GM21619 (cell line): ENCODE data around the gene ABAT.
A peak's percentile ranks its signal among the peaks of the same experiment; 100 is the strongest.

Experiments
- ATAC-seq: cut with Tn5 transposase; IDR thresholded peaks from one replicate; pipeline ENCODE4 v1.9.1; 2021; ENCODE audit not compliant: unreplicated experiment

ABAT gene

GRCh38 chr16:8674413-8675022 is at the start of gene ABAT:
TSS of gene ABAT (plus strand) at chr16:8674617. CDS start at chr16:8735740, 61,123 bp downstream.
- peak; percentile 99 for ATAC-seq

- no peak for ATAC-seq
These were observed 48.8 kb upstream of the ABAT start for GRCh38 chr16:8625491-8626087.

DNA sequence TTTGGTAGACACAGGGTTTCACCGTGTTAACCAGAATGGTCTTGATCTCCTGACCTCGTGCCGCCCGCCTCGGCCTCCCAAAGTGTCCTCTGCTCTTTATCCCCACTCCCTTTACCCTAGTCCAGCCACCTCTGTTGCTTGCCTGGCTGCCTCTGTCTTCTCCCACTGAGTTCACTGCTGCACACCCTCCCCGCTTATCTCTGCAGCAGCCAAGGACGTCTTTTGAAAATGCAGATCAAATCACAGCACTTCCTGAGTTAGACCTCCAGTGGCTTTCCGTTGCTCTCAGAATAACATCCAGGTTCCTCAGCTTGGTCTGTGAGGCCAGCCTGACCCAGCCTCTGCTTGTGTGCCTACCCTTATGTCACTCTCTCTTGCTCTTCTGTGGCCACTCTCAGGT is 47.5 kb upstream of the ABAT start:
- no peak for ATAC-seq

DNA sequence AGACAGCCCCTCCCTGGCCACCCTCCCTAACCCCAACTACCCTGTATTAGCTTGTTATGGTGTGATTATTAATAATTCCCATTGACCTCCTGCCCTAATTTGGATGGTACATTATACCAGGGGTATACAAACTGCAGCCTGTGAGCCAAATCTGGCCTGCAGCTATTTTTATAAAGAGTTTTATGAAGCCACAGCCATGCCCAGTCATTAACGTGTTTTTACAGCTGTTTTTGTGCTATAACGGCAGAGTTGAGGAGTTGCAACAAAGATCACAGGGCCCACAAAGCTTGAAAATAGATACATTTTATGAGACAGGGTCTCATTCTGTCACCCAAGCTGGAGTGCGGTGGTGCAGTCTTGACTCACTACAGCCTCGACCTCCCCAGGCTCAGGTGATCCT is 47.0 kb upstream of the ABAT start:
- no peak for ATAC-seq

GRCh38 chr16:8628981-8629725 is 45.3 kb upstream of the ABAT start:
- no peak for ATAC-seq

DNA sequence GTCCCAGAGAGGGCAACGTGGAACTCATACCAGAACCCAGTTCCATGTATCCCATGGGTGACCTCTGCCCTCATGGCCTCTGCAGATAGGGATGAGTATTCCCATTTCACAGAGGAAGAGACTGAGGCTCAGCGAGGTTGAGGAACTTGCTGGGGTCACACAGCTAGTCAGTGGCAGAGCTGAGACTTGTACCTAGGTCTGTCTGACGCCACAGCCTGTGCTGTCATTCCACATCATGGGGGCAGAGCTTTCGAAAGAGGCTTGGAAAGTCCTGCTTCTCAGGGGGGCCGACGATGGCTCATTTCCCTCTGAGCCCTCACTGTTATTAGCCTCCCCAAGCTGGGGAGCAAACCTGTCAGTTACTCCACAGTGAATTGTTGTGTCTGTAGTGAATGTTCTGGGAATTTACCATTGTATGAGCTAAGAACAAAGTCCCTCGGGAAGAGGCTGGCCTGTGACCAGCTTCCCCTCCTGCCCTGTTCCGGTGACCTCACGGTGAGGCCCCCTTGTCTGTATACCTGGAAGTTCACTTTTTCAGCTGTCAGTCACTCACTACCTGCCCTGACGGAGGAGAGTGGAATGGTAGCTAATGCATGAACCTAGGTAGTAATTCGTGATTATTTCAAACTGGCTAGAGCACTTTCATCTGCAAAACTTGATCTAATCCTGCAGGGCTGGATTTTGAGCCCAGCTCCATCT is 44.0 kb upstream of the ABAT start:
- ATAC-seq: no peak

- ATAC-seq: no peak
These were observed 43.0 kb upstream of the ABAT start for GRCh38 chr16:8631373-8631772.

DNA sequence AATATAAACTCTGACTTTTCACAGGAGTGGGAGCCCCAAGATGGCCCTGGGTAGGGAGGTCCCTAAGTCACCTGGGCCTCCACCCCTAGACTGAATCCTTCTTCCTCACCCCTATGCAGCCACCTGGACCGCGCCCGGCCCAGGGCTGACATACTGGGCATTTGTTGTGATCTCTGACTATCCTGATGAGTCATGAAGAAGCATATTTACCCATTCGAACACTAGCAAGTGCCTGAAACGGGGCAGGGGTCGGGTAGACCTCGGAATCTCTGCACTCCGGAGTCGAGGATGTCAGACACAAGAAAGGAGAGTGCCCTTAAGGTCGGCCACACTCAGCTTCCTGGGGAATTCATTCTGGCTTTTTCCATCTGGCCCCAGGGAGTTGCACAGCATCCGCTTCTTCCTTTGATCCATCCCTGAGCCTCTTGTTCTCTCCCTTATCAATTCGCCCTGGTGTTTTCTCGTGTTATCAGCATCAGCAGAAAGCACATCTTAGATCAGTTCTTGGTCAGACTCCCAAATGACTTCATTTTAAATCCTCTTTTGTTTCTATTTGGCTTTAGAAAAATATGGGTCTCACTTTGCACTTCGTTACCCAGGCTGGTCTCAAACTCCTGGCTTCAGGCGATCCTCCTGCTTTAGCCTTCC is 42.5 kb upstream of the ABAT start:
- no peak for ATAC-seq

DNA sequence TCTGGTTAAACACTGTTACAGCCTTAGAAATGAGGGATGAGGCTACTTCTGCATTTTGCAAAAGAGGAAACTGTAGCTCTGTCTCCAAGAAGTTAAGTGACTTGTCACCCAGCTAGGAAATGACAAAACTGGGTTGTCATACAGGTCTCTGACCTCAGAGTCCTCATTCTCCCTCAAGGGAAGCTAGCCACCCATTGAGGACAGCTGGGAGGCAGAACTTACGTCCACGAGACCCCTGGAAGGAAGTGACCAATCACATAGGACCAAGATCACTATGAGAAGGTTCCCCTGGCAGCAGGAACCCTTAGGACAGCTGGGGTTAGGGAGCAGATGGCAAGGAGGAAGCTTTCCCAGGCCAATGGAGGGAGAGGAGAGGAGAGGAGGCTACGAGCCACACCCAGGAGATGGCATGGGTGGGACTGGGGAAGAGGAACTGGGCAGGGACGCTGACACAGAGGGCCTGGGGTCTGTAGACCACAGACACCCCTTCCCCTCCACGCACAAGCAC is 41.7 kb upstream of the ABAT start:
- ATAC-seq: no peak

DNA sequence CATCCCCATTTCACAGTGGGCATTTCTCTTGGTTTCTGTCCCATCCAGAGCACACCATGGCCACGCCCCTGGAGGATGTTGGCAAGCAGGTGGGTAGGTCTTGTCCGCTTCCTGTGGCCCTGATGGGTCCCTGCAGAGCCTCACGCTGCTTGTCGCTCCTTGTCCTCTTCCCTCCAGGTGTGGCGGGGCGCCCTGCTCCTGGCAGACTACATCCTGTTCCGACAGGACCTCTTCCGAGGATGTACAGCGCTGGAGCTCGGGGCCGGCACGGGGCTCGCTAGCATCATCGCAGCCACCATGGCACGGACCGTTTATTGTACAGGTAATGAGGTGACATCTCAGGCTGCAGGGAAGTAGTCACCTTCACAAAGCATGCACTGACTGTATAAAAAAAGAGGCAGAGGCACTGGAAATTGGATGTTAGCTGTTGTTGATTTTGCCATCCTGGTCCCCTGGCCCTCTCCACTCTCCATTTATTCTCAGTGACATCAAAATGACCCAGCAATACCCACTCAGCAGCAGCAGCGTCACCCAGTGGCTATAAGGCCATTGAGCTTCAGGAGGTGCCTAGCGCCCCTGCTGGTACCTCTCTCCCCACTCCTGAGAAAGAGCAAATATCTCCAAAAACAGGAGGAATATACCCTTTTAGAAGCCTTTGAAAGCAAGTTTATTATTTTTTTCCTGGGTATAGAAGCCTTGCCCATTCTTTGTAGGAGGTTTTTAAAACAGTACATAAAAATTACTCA is 39.3 kb upstream of the ABAT start:
- ATAC-seq: no peak

DNA sequence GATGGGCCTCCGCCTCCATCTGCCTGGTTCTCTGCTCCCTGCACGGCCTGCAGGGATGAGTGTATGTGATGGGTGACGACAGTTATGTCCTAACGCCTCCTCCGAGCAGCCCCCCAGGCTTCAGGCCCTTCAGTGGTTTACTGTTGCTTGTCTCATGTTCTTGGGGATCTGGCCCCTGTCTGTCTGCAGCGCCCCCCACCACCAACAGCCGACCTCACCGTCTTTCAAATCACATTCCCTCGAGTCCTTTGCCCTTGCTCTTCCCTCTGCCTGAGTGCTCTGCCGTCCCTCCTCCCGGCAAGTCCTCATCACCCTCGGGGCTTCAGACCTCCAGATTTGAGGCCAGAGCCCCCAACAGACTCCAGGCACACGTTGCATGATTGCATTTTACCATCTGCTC is 34.7 kb upstream of the ABAT start:
- no peak for ATAC-seq

- no peak for ATAC-seq
These were observed 32.7 kb upstream of the ABAT start for GRCh38 chr16:8641671-8642070.

DNA sequence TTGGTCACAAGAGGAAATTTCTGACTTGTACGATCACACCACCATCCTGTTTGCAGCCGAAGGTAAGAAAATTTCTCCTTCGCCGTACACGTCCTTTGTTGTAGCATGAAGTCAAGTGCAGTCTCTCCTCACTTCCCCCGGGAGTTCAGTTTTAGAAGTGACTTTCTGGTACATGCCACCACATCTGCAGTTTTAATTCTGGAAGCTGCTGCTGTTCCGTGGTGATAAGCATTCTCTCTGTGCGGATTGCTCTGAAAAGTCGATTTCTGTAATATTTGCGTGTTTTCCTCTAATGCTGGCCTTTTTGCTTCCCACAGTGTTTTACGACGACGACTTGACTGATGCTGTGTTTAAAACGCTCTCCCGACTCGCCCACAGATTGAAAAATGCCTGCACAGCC is 32.3 kb upstream of the ABAT start:
- no peak for ATAC-seq

GRCh38 chr16:8644211-8645140 is 29.9 kb upstream of the ABAT start:
- ATAC-seq: no peak

DNA sequence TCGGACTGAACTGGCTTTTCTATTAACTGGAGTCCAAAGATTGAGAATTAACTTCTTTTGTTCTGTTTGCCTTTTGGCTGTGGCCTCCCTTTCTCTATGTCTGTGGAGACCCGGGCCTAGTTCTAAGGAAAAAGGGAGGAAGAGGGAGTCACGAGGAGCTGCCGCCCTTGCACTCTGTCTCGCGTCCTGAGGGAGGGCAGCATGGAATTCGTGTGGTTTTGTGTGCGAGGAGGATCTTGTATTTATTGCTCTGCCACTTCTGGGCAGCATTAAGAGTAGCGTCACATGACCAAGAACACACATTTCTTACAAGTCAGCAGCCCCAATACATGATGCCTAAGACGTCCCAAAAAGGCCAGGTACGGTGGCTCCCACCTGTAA is 29.3 kb upstream of the ABAT start:
- no peak for ATAC-seq

- ATAC-seq: no peak
These were observed 28.6 kb upstream of the ABAT start for GRCh38 chr16:8645831-8646230.

- no peak for ATAC-seq
These were observed 27.9 kb upstream of the ABAT start for GRCh38 chr16:8646326-8647053.

DNA sequence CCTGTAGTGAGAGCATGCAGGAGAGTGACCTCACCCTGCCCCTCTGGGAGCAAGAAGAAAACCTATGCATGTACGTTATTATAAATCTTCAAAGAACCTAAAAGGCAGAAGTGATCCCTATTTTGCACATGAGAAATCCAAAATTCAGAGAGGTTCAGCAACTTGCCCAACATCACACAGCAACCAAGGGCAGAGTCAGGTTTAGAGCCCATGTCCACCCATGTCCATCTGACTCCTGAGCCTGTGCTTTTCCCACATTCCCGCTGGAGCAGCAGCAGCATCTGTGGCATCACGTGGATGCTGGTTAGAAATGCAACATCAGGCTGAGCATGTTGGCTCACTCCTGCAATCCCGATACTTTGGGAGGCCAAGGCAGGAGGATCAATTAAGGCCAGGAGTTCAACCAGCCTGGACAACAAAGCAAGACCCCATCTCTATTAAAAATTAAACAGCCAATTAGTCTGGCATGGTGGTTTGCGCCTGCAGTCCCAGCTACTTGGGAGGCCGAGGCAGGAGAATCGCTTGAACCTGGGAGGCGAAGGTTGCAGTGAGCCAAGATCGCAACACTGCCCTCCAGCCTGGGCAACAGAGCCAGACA is 26.6 kb upstream of the ABAT start:
- no peak for ATAC-seq
